ENCODE measurements around the gene MSANTD2.

The MSANTD2 gene

GRCh38 chr11:124753205-124753604, 47.0 kb downstream of the MSANTD2 start:
- no peak for DNase-seq (ENCODE audit: low read depth in 2 of 2)

- no peak for DNase-seq (ENCODE audit: low read depth in 2 of 2)
These were observed 47.6 kb downstream of the MSANTD2 start for GRCh38 chr11:124752471-124753102.

GRCh38 chr11:124751741-124752470, 48.3 kb downstream of the MSANTD2 start, which contains the start of gene VSIG2:
VSIG2 (minus strand) TSS chr11:124752255; CDS start chr11:124752137, 118 bp downstream.
- no peak for DNase-seq (ENCODE audit: low read depth in 2 of 2)

GRCh38 chr11:124751391-124751740, 48.8 kb downstream of the MSANTD2 start:
- DNase-seq (ENCODE audit: low read depth in 2 of 2): no peak

GRCh38 chr11:124749912-124750311, 50.3 kb downstream of the MSANTD2 start:
- no peak for DNase-seq (ENCODE audit: low read depth in 2 of 2)

- no peak for DNase-seq (ENCODE audit: low read depth in 2 of 2)
These were observed 51.5 kb downstream of the MSANTD2 start for GRCh38 chr11:124748481-124749343.

GRCh38 chr11:124748100-124748418, 52.1 kb downstream of the MSANTD2 start:
- no peak for DNase-seq (ENCODE audit: low read depth in 2 of 2)

GRCh38 chr11:124747406-124748099, 52.7 kb downstream of the MSANTD2 start:
- DNase-seq (ENCODE audit: low read depth in 2 of 2): no peak

GRCh38 chr11:124746621-124747243, 53.5 kb downstream of the MSANTD2 start:
- DNase-seq (ENCODE audit: low read depth in 2 of 2): peak; percentile 67 to 71

- peak in 1 of 2 donors; percentile 26 for DNase-seq (ENCODE audit: low read depth in 2 of 2)
These were observed 54.2 kb downstream of the MSANTD2 start for GRCh38 chr11:124745835-124746620.

GRCh38 chr11:124745270-124745834, 54.9 kb downstream of the MSANTD2 start:
- DNase-seq (ENCODE audit: low read depth in 2 of 2): no peak

GRCh38 chr11:124743050-124743449, 57.2 kb downstream of the MSANTD2 start:
- DNase-seq (ENCODE audit: low read depth in 2 of 2): no peak

GRCh38 chr11:124742555-124742954, 57.7 kb downstream of the MSANTD2 start:
- DNase-seq (ENCODE audit: low read depth in 2 of 2): no peak

- DNase-seq (ENCODE audit: low read depth in 2 of 2): peak; percentile 30 to 38
These were observed 59.8 kb downstream of the MSANTD2 start for GRCh38 chr11:124740277-124740882.

GRCh38 chr11:124739479-124740276, 60.5 kb downstream of the MSANTD2 start, which contains the start of gene NRGN:
NRGN (plus strand) TSS chr11:124739942; CDS start chr11:124740085, 143 bp downstream.
- peak; percentile 71 to 74 for DNase-seq (ENCODE audit: low read depth in 2 of 2)

GRCh38 chr11:124738713-124739478, 61.3 kb downstream of the MSANTD2 start:
- no peak for DNase-seq (ENCODE audit: low read depth in 2 of 2)

GRCh38 chr11:124737638-124738305, 62.4 kb downstream of the MSANTD2 start:
- no peak for DNase-seq (ENCODE audit: low read depth in 2 of 2)

- no peak for DNase-seq (ENCODE audit: low read depth in 2 of 2)
These were observed 63.5 kb downstream of the MSANTD2 start for GRCh38 chr11:124736736-124737135.
